Neutrophil (primary cell): Measurements from ENCODE around the gene LMO7.
"Not testable (repeated sequence)": the region's sequence is repeated elsewhere in the genome, so short reads cannot be mapped to it uniquely, and the experiment has no call there.

Source experiments
- H3K27ac ChIP-seq: fragments of 200-600 bp; sonication (generic); 2 replicates; pipeline ENCODE4 v1.5.1; 2016; ENCODE audit warnings: mild to moderate bottlenecking, moderate library complexity
- H3K27me3 ChIP-seq: fragments of 200-600 bp; sonication (generic); 2 replicates; pipeline ENCODE4 v1.6.0; 2016; ENCODE audit warnings: mild to moderate bottlenecking
- H3K36me3 ChIP-seq: fragments of 200-600 bp; sonication (generic); 2 replicates; pipeline ENCODE4 v1.5.1; 2017
- H3K4me1 ChIP-seq, 2 experiments: fragments of 200-600 bp in 1 of 2; sonication (generic) in 1 of 2; 1 replicate in 1 of 2; 2 replicates in 1 of 2; pipeline versions ENCODE4 v1.5.1 to v1.6.1; 2013 to 2016; ENCODE audit warnings: low read depth in 1 of 2, low read length in 1 of 2, mild to moderate bottlenecking in 1 of 2, moderate library complexity in 1 of 2; ENCODE audit not compliant: control insufficient read depth in 1 of 2, insufficient read depth in 1 of 2
- H3K4me3 ChIP-seq, 2 experiments: fragments of 200-600 bp in 1 of 2; sonication (generic) in 1 of 2; 1 replicate in 1 of 2; 2 replicates in 1 of 2; pipeline ENCODE4 v1.5.1; 2013 to 2016; ENCODE audit warnings: low read depth in 1 of 2, low read length in 1 of 2, mild to moderate bottlenecking in 1 of 2, moderate library complexity in 1 of 2
- H3K9me3 ChIP-seq: fragments of 200-600 bp; sonication (generic); 2 replicates; pipeline ENCODE4 v1.5.1; 2016
- TF ChIP-seq, protein P1 (sequence below): fragments of 200-600 bp; sonication (generic); IDR thresholded peaks from 2 replicates; pipeline ENCODE4 v1.5.1; 2016; ENCODE audit warnings: antibody characterized with exemption

LMO7 gene

DNA sequence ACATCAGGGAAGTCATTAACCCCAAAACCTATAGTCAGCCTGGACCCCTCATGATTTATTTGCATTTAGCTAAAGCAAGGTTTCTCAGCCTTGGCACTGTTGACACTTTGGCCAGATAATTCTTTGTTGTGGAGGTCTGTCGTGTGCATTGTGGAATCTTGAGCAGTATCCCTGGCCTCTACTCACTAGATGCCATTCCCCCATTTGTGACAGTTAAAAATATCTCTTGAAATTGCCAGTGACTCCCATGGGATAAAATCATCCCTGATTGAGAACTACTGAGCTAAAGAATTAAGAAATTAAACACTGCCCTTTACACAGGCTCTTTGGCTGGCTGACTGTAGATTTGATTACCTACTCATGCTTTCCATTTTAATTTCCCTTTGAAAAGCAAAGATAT is 102.7 kb downstream of the LMO7 start:
- no peak overlapping the region for H3K27ac ChIP-seq
- H3K4me1 ChIP-seq = no peaks in the 10 kb centered on the region
- H3K9me3 ChIP-seq = no peaks in the 10 kb centered on the region
- no peaks in the 10 kb centered on the region for H3K27me3 ChIP-seq
- TF ChIP-seq, protein P1, sequence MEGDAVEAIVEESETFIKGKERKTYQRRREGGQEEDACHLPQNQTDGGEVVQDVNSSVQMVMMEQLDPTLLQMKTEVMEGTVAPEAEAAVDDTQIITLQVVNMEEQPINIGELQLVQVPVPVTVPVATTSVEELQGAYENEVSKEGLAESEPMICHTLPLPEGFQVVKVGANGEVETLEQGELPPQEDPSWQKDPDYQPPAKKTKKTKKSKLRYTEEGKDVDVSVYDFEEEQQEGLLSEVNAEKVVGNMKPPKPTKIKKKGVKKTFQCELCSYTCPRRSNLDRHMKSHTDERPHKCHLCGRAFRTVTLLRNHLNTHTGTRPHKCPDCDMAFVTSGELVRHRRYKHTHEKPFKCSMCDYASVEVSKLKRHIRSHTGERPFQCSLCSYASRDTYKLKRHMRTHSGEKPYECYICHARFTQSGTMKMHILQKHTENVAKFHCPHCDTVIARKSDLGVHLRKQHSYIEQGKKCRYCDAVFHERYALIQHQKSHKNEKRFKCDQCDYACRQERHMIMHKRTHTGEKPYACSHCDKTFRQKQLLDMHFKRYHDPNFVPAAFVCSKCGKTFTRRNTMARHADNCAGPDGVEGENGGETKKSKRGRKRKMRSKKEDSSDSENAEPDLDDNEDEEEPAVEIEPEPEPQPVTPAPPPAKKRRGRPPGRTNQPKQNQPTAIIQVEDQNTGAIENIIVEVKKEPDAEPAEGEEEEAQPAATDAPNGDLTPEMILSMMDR = no peak
- no peaks in the 10 kb centered on the region for H3K36me3 ChIP-seq
- no peak overlapping the region for H3K4me3 ChIP-seq

DNA sequence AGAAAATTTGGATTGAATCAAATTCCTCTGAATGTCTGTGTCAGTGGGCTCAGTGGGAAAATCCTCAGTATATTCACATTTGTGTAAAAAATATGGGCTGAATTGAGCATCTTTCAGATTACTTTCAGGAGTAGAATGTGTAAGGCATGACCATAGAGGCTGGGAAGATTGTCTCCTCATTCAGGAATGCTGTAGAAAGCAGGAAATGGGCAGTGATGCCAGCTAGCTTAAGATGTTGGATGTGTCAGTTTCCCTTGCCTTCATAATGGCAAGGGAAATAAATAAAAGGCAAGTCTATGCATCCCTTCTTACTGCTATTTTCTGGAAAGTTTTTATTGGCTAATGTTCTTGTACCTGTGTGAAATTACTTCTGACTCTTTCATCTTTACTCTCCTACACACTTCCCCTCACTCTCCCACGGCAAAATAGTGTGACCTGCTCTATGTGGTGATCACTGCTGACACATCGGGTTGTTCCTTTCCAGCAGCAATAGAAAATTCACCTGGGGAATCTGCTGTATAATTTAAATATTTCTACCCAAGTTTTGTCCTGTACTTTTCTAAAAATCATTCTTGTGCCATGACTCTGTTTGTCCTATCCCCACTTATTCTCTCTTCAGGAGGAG is 103.2 kb downstream of the LMO7 start:
- Histone ChIP-seq H3K27ac (no peak overlapping the region), H3K9me3 (no peaks in the 10 kb centered on the region), H3K36me3 (no peaks in the 10 kb centered on the region), H3K27me3 (no peaks in the 10 kb centered on the region), H3K4me1 (no peaks in the 10 kb centered on the region), H3K4me3 (no peak overlapping the region)
- TF ChIP-seq, protein P1 = no peak

DNA sequence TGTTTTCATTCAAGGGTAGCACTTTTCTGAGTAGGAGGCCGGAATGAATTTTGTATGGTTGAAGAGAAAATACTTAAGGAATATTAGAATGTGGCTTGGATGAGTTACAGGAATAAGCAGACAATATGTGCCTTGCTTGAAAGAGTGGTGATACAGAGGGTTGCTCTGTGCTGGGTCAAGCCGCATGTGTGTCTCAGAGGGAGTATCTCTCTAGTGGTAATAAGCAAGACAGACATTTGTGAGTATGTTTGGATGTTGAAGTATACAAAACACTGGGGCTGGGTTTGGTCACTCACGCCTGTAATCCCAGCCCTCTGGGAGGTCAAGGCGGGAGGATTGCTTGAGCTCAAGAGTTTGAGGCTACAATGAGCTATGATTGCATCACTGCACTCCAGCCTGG is 103.9 kb downstream of the LMO7 start:
- Histone ChIP-seq H3K9me3 (no peaks in the 10 kb centered on the region), H3K4me3 (no peak overlapping the region), H3K27ac (no peak overlapping the region), H3K36me3 (no peaks in the 10 kb centered on the region), H3K4me1 (no peaks in the 10 kb centered on the region), H3K27me3 (no peaks in the 10 kb centered on the region)
- TF ChIP-seq, protein P1 = no peak

DNA sequence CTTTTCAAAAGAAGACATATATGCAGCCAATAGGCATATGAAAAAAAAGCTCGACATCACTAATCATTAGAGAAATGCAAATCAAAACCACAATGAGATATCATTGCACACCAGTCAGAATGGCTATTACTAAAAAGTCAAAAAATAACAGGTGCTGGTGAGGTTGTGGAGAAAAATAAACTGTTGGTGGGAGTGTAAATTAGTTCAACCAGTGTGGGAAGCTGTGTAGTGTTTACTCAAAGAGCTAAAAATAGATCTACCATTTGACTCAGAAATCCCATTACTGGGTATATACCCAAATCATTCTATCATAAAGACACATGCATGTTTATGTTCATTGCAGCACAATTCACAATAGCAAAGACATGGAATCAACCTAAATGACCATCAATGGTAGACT is 106.9 kb downstream of the LMO7 start:
- not testable (repeated sequence) for H3K36me3 ChIP-seq, H3K27me3 ChIP-seq, H3K4me3 ChIP-seq

DNA sequence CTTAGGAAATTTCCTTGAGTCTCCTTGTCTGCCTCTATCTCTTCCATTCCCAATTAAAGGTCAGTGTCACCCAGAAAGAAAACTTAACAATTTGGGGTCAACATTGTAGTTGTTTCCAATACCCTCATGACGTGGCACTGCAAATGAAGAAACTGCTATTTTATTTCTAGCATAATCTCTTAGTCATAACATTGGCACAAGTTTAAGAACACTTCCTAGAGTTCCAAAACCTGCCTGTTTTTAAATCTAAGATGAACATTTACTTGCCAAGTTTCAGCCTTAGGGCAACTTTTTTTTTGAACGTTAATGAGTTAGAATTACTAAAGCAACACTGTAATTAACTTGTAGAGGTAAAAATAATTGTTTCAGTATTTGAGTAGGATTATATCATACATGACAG is 108.0 kb downstream of the LMO7 start:
- no peaks in the 10 kb centered on the region for H3K36me3 ChIP-seq
- TF ChIP-seq, protein P1 = no peak
- no peaks in the 10 kb centered on the region for H3K27me3 ChIP-seq
- H3K27ac ChIP-seq = no peak overlapping the region
- H3K9me3 ChIP-seq = no peaks in the 10 kb centered on the region
- no peaks in the 10 kb centered on the region for H3K4me1 ChIP-seq
- no peak overlapping the region for H3K4me3 ChIP-seq

More for the DNA sequence above, 106.9 kb downstream of the LMO7 start:
- not testable (repeated sequence) for H3K9me3 ChIP-seq, H3K4me1 ChIP-seq, H3K27ac ChIP-seq

DNA sequence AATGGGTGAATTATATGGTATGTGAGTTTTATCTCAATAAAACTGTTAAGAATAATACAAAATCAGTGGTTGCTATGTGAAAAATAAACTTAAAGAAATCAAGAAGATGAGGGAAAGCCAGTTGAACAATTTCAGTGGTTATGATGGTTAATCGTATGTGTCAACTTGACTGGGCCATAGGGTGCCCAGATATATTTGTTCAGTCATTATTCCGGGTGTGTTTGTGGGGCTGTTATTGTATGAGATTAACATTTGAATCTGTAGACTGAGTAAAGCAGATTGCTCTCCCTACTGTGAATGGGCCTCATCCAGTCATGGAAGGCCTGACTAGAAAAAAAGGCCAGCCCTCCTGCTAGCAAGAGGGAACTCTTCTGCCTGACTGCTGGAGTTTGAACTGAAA is 109.3 kb downstream of the LMO7 start:
- Histone ChIP-seq H3K27me3 (no peaks in the 10 kb centered on the region), H3K9me3 (no peaks in the 10 kb centered on the region), H3K27ac (no peak overlapping the region), H3K36me3 (no peaks in the 10 kb centered on the region), H3K4me1 (no peaks in the 10 kb centered on the region), H3K4me3 (no peak overlapping the region)
- TF ChIP-seq, protein P1 = no peak
